Forelimb muscle (tissue), 1 donor: ENCODE results near the gene FAM193A. TPM values are rescaled to one million over a fixed set of nuclear protein-coding genes. Genes with fewer than 3 reads are reported as not detected.
A peak's percentile ranks its signal among the peaks of the same experiment; 100 is the strongest.

ENCODE experiments used
- DNase-seq: peaks from one replicate; pipeline ENCODE4 v3.0.0-alpha.2; 2013; ENCODE audit warnings: low read depth
- polyA plus RNA-seq: library from polyadenylated mRNA; unstranded; fragments of 120-200 nt; gene quantifications from one replicate; pipeline ENCODE4 v1.2.1, GENCODE V29; 2013; ENCODE audit not compliant: insufficient read length

FAM193A gene
- polyA plus RNA-seq, 1 donor: 17.1 TPM

- DNase-seq: no peak
These were observed 154.9 kb downstream of the FAM193A start for GRCh38 chr4:2691313-2691712.

- DNase-seq: no peak
These were observed 155.5 kb downstream of the FAM193A start for GRCh38 chr4:2691952-2692435.

GRCh38 chr4:2694691-2695090 is 158.2 kb downstream of the FAM193A start:
- DNase-seq: no peak

- DNase-seq: no peak
These were observed 159.1 kb downstream of the FAM193A start for GRCh38 chr4:2695346-2696060.

- DNase-seq: no peak
These were observed 160.0 kb downstream of the FAM193A start for GRCh38 chr4:2696423-2696822.

GRCh38 chr4:2697995-2698414 is 161.6 kb downstream of the FAM193A start:
- DNase-seq: no peak

GRCh38 chr4:2698504-2698903 is 162.1 kb downstream of the FAM193A start:
- DNase-seq: no peak

GRCh38 chr4:2698951-2699505 is 162.6 kb downstream of the FAM193A start:
- DNase-seq: no peak

GRCh38 chr4:2699534-2699933 is 163.1 kb downstream of the FAM193A start:
- no peak for DNase-seq

- DNase-seq: no peak
These were observed 163.6 kb downstream of the FAM193A start for GRCh38 chr4:2700031-2700430.

- DNase-seq: no peak
These were observed 165.9 kb downstream of the FAM193A start for GRCh38 chr4:2702361-2702760.

- no peak for DNase-seq
These were observed 166.3 kb downstream of the FAM193A start for GRCh38 chr4:2702770-2703169.

GRCh38 chr4:2712261-2712842 is 175.9 kb downstream of the FAM193A start:
- no peak for DNase-seq

GRCh38 chr4:2713337-2713736 is 176.9 kb downstream of the FAM193A start:
- no peak for DNase-seq

GRCh38 chr4:2714061-2714770 is 177.8 kb downstream of the FAM193A start:
- peak; percentile 34 for DNase-seq

- no peak for DNase-seq
These were observed 178.5 kb downstream of the FAM193A start for GRCh38 chr4:2714918-2715317.

- DNase-seq: no peak
These were observed 179.0 kb downstream of the FAM193A start for GRCh38 chr4:2715426-2715825.

GRCh38 chr4:2716236-2716635 is 179.8 kb downstream of the FAM193A start:
- DNase-seq: no peak

GRCh38 chr4:2721586-2721985 is 185.1 kb downstream of the FAM193A start:
- DNase-seq: no peak

GRCh38 chr4:2722033-2722432 is 185.6 kb downstream of the FAM193A start:
- no peak for DNase-seq

GRCh38 chr4:2723751-2724150 is 187.3 kb downstream of the FAM193A start:
- no peak for DNase-seq

- DNase-seq: no peak
These were observed 188.9 kb downstream of the FAM193A start for GRCh38 chr4:2725380-2725779.
